GM12878 (cell line): Measurements from ENCODE around the gene WWOX. TPM values are rescaled to one million over a fixed set of nuclear protein-coding genes. Genes with fewer than 3 reads are reported as not detected.

Experiments
- ATAC-seq: fragments of 200-7000 bp; cut with Tn5 transposase; 3 replicates; pipeline ENCODE4 v1.9.1; 2020; ENCODE audit warnings: mild to moderate bottlenecking, moderate library complexity
- BruUV-seq: library from RNA; stranded (reverse); fragments of 400-500 nt; replicated peaks from 2 replicates; lab custom pipeline; 2021; lab: Mats Ljungman, UMichigan
- CTCF ChIA-PET: fragments of 300-600 bp; sonication (Branson Sonifier 250); formaldehyde crosslinking; extraction: SDS; loops from one replicate; lab custom pipeline; 2021; ENCODE audit warnings: inconsistent platforms; lab: Yijun Ruan, JAX
- POLR2A ChIA-PET: fragments of 350-600 bp; formaldehyde crosslinking; extraction: SDS; loops from one replicate; lab custom pipeline; 2021; ENCODE audit warnings: inconsistent platforms; lab: Charles Lee
- RAD21 ChIA-PET: fragments of 300-600 bp; sonication (Branson Sonifier 250); formaldehyde crosslinking; loops from one replicate; lab custom pipeline; 2023; ENCODE audit warnings: antibody characterized with exemption; ENCODE audit not compliant: unreplicated experiment; lab: Charles Lee
- SMC1A ChIA-PET: fragments of 300-600 bp; sonication (Branson Sonifier 250); formaldehyde crosslinking; loops from one replicate; lab custom pipeline; 2023; ENCODE audit not compliant: unreplicated experiment, uncharacterized antibody; lab: Charles Lee
- DNase-seq: peaks from one replicate; pipeline ENCODE4 v3.0.0-alpha.2; 2011; ENCODE audit warnings: low read depth, low spot score
- FAIRE-seq: peaks from 3 replicates; lab custom pipeline; 2011; peaks lifted over from hg19 to GRCh38; lab: Jason Lieb, UNC
- H2AFZ ChIP-seq: 2 replicates; pipeline ENCODE4 v1.6.0; 2011; ENCODE audit warnings: low read depth, low read length, control low read depth; ENCODE audit not compliant: control insufficient read depth
- H3K27ac ChIP-seq: 2 replicates; pipeline ENCODE4 v1.5.1; 2011; ENCODE audit warnings: control low read depth; ENCODE audit not compliant: control insufficient read depth, insufficient read depth
- H3K27me3 ChIP-seq, 2 experiments: replicated peaks in 1 of 2; 2 replicates each; pipeline versions ENCODE4 v1.6.0 to v1.6.1; 2011; ENCODE audit warnings: low read length in 1 of 2; ENCODE audit not compliant: control insufficient read depth in 2 of 2, insufficient read depth in 2 of 2
- H3K36me3 ChIP-seq, 2 experiments: 2 replicates each; pipeline ENCODE4 v1.5.1; 2011; ENCODE audit warnings: low read length in 1 of 2; ENCODE audit not compliant: control insufficient read depth in 2 of 2, insufficient read depth in 2 of 2
- H3K4me1 ChIP-seq: 2 replicates; pipeline ENCODE4 v1.6.1; 2011; ENCODE audit warnings: mild to moderate bottlenecking, low read length, moderate library complexity, mixed read lengths; ENCODE audit not compliant: control insufficient read depth, insufficient read depth
- H3K4me2 ChIP-seq: 2 replicates; pipeline ENCODE4 v1.6.0; 2011; ENCODE audit warnings: control low read depth; ENCODE audit not compliant: control insufficient read depth, insufficient read depth
- H3K4me3 ChIP-seq: fragments of 200-600 bp; sonication (generic); 2 replicates; pipeline ENCODE4 v1.5.1; 2016
- H3K79me2 ChIP-seq: 2 replicates; pipeline ENCODE4 v1.6.0; 2011; ENCODE audit warnings: low read length; ENCODE audit not compliant: control insufficient read depth, insufficient read depth
- H3K9ac ChIP-seq: 2 replicates; pipeline ENCODE4 v1.8.0; 2011; ENCODE audit warnings: low read length, control low read depth, mixed read lengths; ENCODE audit not compliant: control insufficient read depth, insufficient read depth
- H3K9me3 ChIP-seq: replicated peaks from 3 replicates; pipeline ENCODE4 v1.5.1; 2011; ENCODE audit warnings: mild to moderate bottlenecking, low read length; ENCODE audit not compliant: control insufficient read depth, insufficient read depth
- H4K20me1 ChIP-seq: 2 replicates; pipeline ENCODE4 v1.6.0; 2011; ENCODE audit not compliant: control insufficient read depth, insufficient read depth
- BRCA1 ChIP-seq: IDR thresholded peaks from 2 replicates; pipeline ENCODE4 v1.6.1; 2011; ENCODE audit warnings: low read depth, low read length, improper control_type of control experiment
- DPF2 ChIP-seq: fragments of 450-650 bp; IDR thresholded peaks from 2 replicates; pipeline ENCODE4 v1.6.1; 2017; ENCODE audit warnings: mild to moderate bottlenecking
- ETV6 ChIP-seq, 2 experiments: fragments of 450-650 bp in 1 of 2; IDR thresholded peaks in 1 of 2; conservative IDR thresholded peaks in 1 of 2; 2 replicates each; pipeline ENCODE4 v1.6.1; 2014; ENCODE audit warnings: antibody characterized with exemption in 1 of 2, borderline replicate concordance in 1 of 2, low read depth in 1 of 2, mild to moderate bottlenecking in 1 of 2, moderate library complexity in 1 of 2
- EZH2 ChIP-seq: IDR thresholded peaks from 2 replicates; pipeline ENCODE4 v1.6.1; 2012; ENCODE audit warnings: low read depth, mild to moderate bottlenecking, control low read depth, inconsistent platforms, low read length, borderline replicate concordance; ENCODE audit not compliant: control insufficient read depth
- HSF1 ChIP-seq: fragments of 150-350 bp; IDR thresholded peaks from 2 replicates; pipeline ENCODE4 v1.6.1; 2014; ENCODE audit warnings: mild to moderate bottlenecking, low read depth, low read length
- JUND ChIP-seq: IDR thresholded peaks from 2 replicates; pipeline ENCODE4 v1.6.1; 2012; ENCODE audit warnings: low read depth, mild to moderate bottlenecking, low read length, improper control_type of control experiment, moderate library complexity
- KDM1A ChIP-seq: fragments of 200-600 bp; sonication (generic); IDR thresholded peaks from 2 replicates; pipeline ENCODE4 v1.6.1; 2016; ENCODE audit warnings: borderline replicate concordance
- MAX ChIP-seq: IDR thresholded peaks from 2 replicates; pipeline ENCODE4 v1.6.1; 2012; ENCODE audit warnings: low read depth, low read length, improper control_type of control experiment
- MEF2B ChIP-seq: fragments of 450-650 bp; IDR thresholded peaks from 2 replicates; pipeline ENCODE4 v1.6.1; 2018; ENCODE audit warnings: mild to moderate bottlenecking, moderate library complexity; ENCODE audit not compliant: partially characterized antibody, poor library complexity, severe bottlenecking
- NFYB ChIP-seq: IDR thresholded peaks from 2 replicates; pipeline ENCODE4 v1.6.1; 2011; ENCODE audit warnings: low read depth, mild to moderate bottlenecking, low read length, improper control_type of control experiment, moderate library complexity; ENCODE audit not compliant: insufficient read depth
- RAD21 ChIP-seq: IDR thresholded peaks from 2 replicates; pipeline ENCODE4 v1.6.1; 2011; ENCODE audit warnings: mild to moderate bottlenecking, low read depth, low read length, moderate library complexity; ENCODE audit not compliant: insufficient read depth
- RAD51 ChIP-seq: fragments of 450-650 bp; IDR thresholded peaks from 2 replicates; pipeline ENCODE4 v1.6.1; 2016; ENCODE audit warnings: moderate library complexity, mild to moderate bottlenecking, inconsistent platforms
- SRF ChIP-seq, 2 experiments: IDR thresholded peaks; 2 replicates each; pipeline ENCODE4 v1.6.1; 2011; ENCODE audit warnings: low read depth in 2 of 2, low read length in 2 of 2, mild to moderate bottlenecking in 1 of 2, moderate library complexity in 1 of 2
- USF1 ChIP-seq: IDR thresholded peaks from 2 replicates; pipeline ENCODE4 v1.6.1; 2011; ENCODE audit warnings: borderline replicate concordance, low read depth, mild to moderate bottlenecking, moderate library complexity, mixed read lengths, low read length; ENCODE audit not compliant: insufficient read depth; ENCODE audit errors: extremely low read length
- WGBS: methylation state at CpG from one replicate; pipeline ENCODE4 v1.1.6; 2016; ENCODE audit warnings: low lambda C conversion rate; ENCODE audit not compliant: insufficient replicate concordance, insufficient coverage; ENCODE audit errors: missing lambda C conversion rate; 5-methylcytosine and 5-hydroxymethylcytosine counted together
- in situ Hi-C: fragments of 300-500 bp; cut with MboI; formaldehyde crosslinking; loops from 9 replicates; pipeline ENCODE4 v1.14.3; 2018; ENCODE audit warnings: mixed read lengths
- intact Hi-C: fragments of 100-400 bp; cut with micrococcal nuclease; formaldehyde crosslinking; loops from one replicate; pipeline ENCODE4 v1.14.2; 2022; ENCODE audit not compliant: unreplicated experiment
- polyA plus RNA-seq, 11 experiments: library from polyadenylated mRNA; depleted of rRNA in 4 of 11; unstranded in 6 of 11; stranded (reverse) in 5 of 11; fragments of >200 nt; fragmentation: Nextera tagmentation in 4 of 11; fragmentation: Illumina TruSeq in 1 of 11; extraction: Ambion mirVana in 4 of 11; extraction: Trizol in 1 of 11; gene quantifications; 1 replicate in 1 of 11; 2 replicates in 10 of 11; pipeline versions ENCODE4 v1.2.1 to v1.2.3, GENCODE V29; 2011 to 2016; ENCODE audit warnings: inconsistent platforms in 2 of 11, missing spikeins in 2 of 11, low read depth in 1 of 11
- total RNA-seq, 4 experiments: library from RNA; depleted of rRNA in 3 of 4; stranded (reverse); fragments of >200 nt in 3 of 4; fragmentation: Illumina TruSeq in 1 of 4; extraction: Trizol in 1 of 4; gene quantifications; 2 replicates each; pipeline versions ENCODE4 v1.2.1 to v1.2.3, GENCODE V29; 2013 to 2021

Gene WWOX
- total and polyA plus RNA-seq, 10 of the 15 experiments (the other 5 are each of a cell fraction or from before 2014, with no cell fraction given): 2.8 to 24.4 (median 17.8) TPM

- no peak for TF ChIP-seq USF1
- no peak for TF ChIP-seq MEF2B
- no peak for TF ChIP-seq HSF1
- TF ChIP-seq KDM1A: no peak
- TF ChIP-seq BRCA1: no peak
- no peak for TF ChIP-seq SRF (IDR thresholded peaks at IDR 0.05; ENCODE audit: low read depth in 2 of 2, low read length in 2 of 2)
- TF ChIP-seq EZH2: no peak
- TF ChIP-seq NFYB: no peak
- no peak for TF ChIP-seq DPF2
- TF ChIP-seq RAD51: no peak
Measured at GRCh38 chr16:78225919-78226318, 126.5 kb downstream of the WWOX start (continued).

- SMC1A ChIA-PET: no interaction called here
- POLR2A ChIA-PET: no interaction called here
- no peaks in the 10 kb centered on the region for H3K79me2 ChIP-seq
- no peak overlapping the region for H3K4me2 ChIP-seq
- CTCF ChIA-PET: no interaction called here
- peak; percentile 39; the same call in 2 of the 3 replicates for ATAC-seq
- no peak overlapping the region for H2AFZ ChIP-seq
- RAD21 ChIA-PET: no interaction called here
- no peak for FAIRE-seq
- no peak overlapping the region for H3K27ac ChIP-seq
- TF ChIP-seq ETV6 (conservative IDR thresholded peaks at IDR 0.05 in 1 of 2, IDR thresholded peaks at IDR 0.05 in 1 of 2; ENCODE audit: borderline replicate concordance in 1 of 2, low read depth in 1 of 2) (no peak), RAD21 (0 out of 2 replicates have a peak, but pooled peaks have one; percentile 16), JUND (no peak), MAX (no peak)
- WGBS: 75% methylated on average over 3 of the region's 3 CpGs
- H3K4me3 ChIP-seq: no peak overlapping the region
- H3K27me3 ChIP-seq: no peaks in the 10 kb centered on the region
- no peaks in the 10 kb centered on the region for H3K9me3 ChIP-seq
- intact Hi-C loops: no loop called here
- in situ Hi-C loops: no loop called here
- H3K9ac ChIP-seq: no peak overlapping the region
- no TSS peak for BruUV-seq
- H3K36me3 ChIP-seq: no peaks in the 10 kb centered on the region
- no peaks in the 10 kb centered on the region for H4K20me1 ChIP-seq
- H3K4me1 ChIP-seq: no peaks in the 10 kb centered on the region
- DNase-seq: no peak
Measured at GRCh38 chr16:78227855-78228254, 128.4 kb downstream of the WWOX start.
